Thyroid gland (tissue), 4 donors: ENCODE data around the gene PTPRG.

Source experiments
- POLR2A ChIP-seq, 2 donors: fragments of 450-650 bp; IDR thresholded peaks; one replicate each; pipeline ENCODE4 v1.6.1; 2017; ENCODE audit warnings: antibody characterized with exemption in 2 of 2, mild to moderate bottlenecking in 2 of 2, moderate library complexity in 1 of 2
- TF ChIP-seq, protein P1 (sequence below), 6 experiments: fragments of 200-600 bp in 3 of 6; fragments of 450-650 bp in 3 of 6; sonication (generic) in 3 of 6; IDR thresholded peaks; one replicate each; pipeline ENCODE4 v1.5.1; 2016 to 2019; ENCODE audit warnings: antibody characterized with exemption in 6 of 6, mild to moderate bottlenecking in 2 of 6, inconsistent platforms in 1 of 6, moderate library complexity in 1 of 6

DNA sequence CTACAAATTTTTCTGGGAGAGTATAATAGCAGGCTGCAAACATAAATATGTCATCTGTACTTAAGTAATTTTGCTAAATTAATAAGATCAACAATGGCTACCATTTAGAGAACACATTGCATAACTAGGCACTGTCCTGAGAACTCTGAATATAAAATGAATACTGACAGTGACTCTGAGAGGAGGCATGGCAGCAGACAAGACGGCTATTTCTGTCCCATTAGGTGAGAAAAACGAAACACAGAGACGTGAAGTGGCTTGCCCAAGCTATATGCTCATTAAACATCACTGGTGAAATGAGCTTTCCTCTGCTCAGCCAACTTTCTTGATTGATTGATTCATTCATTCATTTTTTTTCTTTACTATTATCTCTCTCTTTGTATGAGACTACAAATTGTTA lies 384.3 kb downstream of the PTPRG start:
- TF ChIP-seq, protein P1, sequence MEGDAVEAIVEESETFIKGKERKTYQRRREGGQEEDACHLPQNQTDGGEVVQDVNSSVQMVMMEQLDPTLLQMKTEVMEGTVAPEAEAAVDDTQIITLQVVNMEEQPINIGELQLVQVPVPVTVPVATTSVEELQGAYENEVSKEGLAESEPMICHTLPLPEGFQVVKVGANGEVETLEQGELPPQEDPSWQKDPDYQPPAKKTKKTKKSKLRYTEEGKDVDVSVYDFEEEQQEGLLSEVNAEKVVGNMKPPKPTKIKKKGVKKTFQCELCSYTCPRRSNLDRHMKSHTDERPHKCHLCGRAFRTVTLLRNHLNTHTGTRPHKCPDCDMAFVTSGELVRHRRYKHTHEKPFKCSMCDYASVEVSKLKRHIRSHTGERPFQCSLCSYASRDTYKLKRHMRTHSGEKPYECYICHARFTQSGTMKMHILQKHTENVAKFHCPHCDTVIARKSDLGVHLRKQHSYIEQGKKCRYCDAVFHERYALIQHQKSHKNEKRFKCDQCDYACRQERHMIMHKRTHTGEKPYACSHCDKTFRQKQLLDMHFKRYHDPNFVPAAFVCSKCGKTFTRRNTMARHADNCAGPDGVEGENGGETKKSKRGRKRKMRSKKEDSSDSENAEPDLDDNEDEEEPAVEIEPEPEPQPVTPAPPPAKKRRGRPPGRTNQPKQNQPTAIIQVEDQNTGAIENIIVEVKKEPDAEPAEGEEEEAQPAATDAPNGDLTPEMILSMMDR (IDR thresholded peaks at IDR 0.05) = no peak
- no peak for TF ChIP-seq POLR2A (IDR thresholded peaks at IDR 0.05)
